Epidermal melanocyte (primary cell): ENCODE measurements around the gene GRIN2A.

Source experiments
- DNase-seq: peaks from one replicate; pipeline ENCODE4 v3.0.0; 2011; ENCODE audit warnings: low spot score; ENCODE audit not compliant: insufficient read length

GRIN2A gene

DNA sequence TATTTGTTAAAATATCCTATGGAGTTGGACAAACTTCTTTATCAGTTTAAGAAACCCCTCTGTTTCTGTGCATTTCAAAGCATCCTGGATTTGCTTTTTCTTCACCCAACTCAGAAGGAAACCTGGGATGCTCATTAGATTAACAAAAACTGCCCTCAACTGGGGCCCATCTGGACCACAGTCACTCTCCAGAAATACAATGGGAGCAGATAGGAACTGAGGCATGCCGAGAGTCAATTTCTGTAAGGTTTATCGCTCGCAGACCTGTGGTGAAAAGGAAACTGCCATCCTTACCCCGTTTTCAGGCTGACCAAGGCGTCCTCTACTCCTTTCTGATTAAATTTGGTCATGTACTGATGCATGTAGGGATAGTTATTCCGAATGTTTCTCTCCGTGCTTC is 360.3 kb downstream of the GRIN2A start:
- no peak for DNase-seq

DNA sequence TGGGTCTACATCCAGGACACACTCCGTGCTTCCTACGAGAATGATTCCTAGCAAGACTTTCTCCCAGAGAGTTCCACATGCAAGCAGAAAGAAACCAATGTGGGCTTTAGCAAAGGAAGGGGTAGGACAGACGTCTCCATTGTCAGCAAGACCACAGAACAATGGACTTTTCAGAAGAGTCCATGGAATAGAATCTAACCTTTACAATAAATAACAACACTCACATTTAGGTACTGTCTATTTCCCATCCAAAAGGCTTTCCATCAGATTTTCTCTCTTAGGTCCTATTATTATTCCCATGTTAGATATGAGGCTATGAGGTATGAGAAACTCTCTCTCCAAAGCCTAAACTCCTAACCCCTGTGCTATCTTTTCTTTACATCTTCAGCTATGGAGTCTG is 360.9 kb downstream of the GRIN2A start:
- no peak for DNase-seq

DNA sequence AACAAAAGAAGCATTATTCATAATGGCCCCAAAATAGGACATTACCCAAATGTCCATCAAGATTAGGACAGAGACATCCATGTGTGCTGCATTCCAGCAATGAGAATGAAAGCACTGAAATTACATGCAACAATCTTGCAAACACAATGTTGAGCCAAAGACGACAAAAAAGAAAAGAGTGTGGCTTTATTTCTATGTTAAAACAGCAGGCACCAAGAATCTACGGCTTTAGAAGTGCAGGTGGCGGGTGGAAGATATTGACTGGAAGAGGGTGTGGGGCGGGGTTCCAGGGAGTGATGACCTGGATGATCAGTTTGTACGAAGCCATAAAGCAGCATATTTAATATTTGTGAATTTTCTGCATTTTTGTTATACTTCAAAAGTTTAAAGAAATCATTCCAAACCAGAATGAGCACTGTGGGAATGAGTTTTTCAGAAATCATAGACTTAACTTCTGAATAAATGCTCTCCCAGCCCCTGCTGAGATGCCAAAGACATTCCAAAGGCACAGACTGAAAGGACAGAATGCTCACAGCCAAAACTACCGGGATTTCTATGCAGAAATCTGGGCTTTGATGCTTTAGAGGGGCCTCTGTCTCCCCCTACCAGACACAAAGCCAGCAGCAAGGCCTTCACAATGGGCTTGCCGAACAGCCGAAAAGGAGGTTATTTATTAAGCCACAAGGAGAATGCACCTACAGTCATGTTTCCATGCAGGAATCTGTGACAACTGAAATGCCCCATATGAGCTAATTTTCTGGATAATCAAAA is 361.6 kb downstream of the GRIN2A start:
- no peak for DNase-seq

GRCh38 chr16:9818702-9819101 is 363.5 kb downstream of the GRIN2A start:
- no peak for DNase-seq

GRCh38 chr16:9817586-9817985 is 364.6 kb downstream of the GRIN2A start:
- DNase-seq = no peak

DNA sequence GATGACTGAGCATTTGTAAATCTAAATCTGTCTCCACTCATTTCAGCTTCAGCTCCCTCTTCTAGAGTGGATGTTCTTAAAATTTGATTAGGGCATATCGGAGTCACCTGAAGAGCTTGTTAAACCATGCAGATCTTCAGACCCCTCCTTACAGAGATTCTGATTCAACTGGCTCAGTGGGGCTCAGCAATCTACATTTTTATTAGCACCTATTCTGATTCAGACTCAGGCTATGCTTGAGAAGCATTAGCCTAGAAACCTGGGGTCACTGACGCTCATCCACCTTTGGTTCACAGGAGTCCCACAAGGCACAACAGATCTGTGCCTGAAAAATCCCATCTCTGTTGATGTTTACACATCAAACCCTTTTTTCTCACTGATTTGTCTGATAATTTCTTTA is 365.6 kb downstream of the GRIN2A start:
- DNase-seq = no peak

GRCh38 chr16:9813665-9814064 is 368.6 kb downstream of the GRIN2A start:
- DNase-seq = no peak

DNA sequence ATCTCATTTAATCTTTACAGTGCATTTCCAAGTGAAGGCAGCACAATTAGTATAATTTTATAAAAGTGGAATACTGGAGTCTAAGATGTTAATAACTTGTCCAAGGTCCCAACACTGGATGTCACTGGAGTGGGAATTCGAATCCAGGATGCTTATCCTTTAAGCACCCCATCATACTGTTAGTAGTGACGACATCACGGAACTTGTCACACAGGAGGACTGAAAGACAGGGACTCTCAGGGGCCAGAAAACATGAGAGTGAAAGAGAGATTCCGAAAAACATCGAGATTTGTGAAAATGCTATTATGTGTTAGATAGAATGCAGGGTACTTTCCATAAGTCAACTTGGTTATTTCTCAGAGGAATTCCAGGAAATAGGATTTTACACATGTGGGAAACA is 374.0 kb downstream of the GRIN2A start:
- no peak for DNase-seq

DNA sequence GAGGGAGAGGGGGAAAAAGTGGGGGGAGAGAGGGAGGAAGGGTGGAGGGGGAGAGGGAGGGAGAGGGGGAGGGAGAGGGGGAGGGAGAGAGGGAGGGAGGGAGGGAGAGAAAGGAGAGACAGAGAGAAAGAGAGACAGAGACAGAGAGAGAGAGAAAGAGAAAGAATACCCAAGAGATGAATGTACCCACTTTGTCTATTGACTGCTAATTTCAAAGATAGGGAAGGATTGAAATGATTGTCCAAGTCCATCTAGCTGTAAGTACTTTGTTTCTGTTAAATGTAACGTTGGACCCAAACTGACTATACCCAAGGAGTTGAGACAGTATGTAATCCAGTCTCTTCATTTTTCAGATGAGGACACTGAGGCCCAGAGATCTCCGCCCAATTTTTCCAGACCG is 374.9 kb downstream of the GRIN2A start:
- no peak for DNase-seq

DNA sequence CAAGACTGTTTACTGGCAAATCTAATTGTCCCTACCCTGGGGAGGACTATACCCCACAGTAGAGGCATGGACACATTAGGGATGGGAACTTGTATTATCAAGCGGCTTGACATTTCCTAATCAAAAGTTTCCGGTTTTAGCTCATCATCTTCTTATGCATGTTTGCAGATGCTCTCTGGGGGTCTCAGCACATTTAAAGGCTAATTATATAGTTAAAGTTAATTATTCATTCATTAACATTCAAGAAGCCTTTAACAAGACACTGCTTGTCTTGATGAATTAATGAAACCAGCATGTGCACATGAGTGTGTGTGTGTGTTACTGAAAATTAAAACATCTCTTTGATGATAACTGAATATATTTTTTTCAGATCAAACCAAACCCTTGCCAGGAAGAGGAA is 377.1 kb downstream of the GRIN2A start:
- DNase-seq = no peak

- no peak for DNase-seq
These were observed 380.1 kb downstream of the GRIN2A start for GRCh38 chr16:9802160-9802559.

DNA sequence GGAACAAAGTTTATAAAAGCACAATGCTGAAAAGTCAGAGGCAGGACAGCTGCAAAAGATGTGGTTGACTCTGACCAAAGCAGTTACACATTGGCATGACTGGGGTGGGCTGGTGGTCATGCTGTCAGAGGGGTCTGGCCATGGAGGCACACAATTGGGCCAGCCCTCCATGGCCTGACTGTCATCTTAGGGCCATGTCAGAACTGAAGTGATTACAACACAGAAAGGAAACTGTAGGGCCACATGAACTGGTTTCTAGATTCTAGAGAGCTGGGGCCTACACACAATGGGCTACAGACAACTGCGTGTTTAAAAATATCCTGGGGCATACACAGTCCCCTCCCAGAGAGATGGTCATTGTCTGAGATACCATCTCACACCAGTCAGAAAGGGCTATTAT is 380.6 kb downstream of the GRIN2A start:
- DNase-seq = no peak

- no peak for DNase-seq
These were observed 382.0 kb downstream of the GRIN2A start for GRCh38 chr16:9800186-9800738.

DNA sequence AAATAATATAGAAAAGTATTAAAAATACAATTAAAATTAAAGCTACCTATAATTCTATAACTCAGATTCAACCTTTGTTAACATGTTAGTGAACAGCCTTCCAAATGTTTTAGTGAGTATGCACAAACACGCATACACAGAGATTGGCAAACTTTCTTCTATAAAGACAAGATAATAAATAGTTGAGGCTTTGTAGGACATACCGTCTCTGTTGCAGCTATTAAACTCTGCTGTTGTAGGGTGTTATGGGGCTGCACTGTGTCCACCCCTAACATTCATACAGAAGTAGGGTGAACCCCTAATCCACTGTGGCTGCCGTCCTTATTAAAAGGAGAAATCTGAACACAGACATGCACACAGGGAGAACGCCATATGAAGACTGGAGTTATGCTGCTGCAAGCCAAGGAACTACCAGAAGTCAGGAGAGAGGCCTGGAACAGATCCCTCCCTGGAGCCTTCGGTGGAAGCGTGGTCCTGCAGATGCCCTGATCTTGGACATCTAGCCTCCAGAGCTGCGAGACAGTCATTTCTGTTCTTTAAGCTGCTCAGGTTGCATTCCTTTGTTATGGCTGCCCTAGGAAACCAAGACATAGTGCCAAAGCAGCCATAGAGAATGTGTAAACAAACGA is 383.2 kb downstream of the GRIN2A start:
- DNase-seq = no peak

DNA sequence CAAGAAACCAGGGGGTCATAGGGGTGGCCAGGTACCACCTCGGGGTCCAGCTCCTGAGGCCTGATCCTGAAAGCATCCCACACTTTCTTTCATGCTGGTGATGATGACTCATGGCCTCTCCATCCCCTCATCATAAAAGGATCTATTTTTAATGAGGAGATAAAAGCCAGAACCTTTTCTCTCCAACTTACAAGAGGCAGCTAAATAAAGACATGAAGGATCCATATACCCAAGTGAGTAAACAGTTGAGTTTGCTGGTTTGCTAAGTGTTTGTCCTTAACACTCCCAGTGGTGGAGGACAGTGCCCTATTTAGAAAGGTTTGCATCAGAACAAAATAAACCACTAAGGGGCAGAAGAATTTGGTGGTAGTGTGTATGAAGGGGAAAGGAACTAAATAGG is 383.8 kb downstream of the GRIN2A start:
- no peak for DNase-seq

GRCh38 chr16:9797306-9797705 is 384.9 kb downstream of the GRIN2A start:
- DNase-seq = no peak

GRCh38 chr16:9793623-9794022 is 388.6 kb downstream of the GRIN2A start:
- no peak for DNase-seq

DNA sequence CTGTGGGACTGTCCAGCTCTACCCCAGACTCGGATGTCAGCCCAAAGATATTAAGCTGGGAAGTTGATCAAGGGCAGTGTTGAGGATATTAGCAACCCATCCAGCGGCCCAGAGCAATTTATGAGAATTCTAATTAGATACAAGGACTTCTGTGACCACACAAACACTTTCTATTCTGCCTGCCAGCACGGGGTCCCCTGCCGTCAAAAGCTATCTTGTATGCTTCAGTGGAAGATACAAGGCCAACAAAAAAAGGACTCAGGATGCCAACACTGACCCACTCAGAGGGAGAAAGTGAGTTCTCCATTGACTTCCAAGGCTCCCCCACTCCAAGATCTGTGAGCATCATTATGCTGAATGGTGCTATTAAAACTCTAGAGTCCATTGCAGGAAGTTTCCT is 390.7 kb downstream of the GRIN2A start:
- no peak for DNase-seq

GRCh38 chr16:9790199-9790598 is 392.0 kb downstream of the GRIN2A start:
- no peak for DNase-seq

- DNase-seq = no peak
These were observed 394.5 kb downstream of the GRIN2A start for GRCh38 chr16:9787717-9788116.

DNA sequence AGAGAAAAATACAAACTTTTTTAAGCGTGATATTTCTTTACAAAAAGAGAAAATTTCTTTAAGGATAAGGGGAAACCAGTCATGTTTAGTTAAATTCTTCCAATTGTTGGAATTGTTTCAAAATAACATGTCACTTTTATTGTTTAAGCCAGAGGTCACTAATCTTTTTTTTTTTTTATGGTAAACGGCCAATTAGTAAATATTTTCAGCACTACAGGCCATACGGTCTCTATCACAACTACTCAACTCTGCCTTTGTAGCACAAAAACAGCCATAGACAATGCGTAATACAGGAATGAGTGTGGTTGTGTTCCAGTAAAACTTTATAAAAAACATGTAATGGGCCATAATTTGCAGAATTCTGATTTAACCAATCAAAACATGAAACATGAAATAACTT is 401.4 kb downstream of the GRIN2A start:
- DNase-seq = no peak

GRCh38 chr16:9778849-9779248 is 403.4 kb downstream of the GRIN2A start:
- DNase-seq = no peak

- no peak for DNase-seq
These were observed 406.2 kb downstream of the GRIN2A start for GRCh38 chr16:9775998-9776397.
